ENCODE results near the gene CTRB2. TPM values are rescaled to one million over a fixed set of nuclear protein-coding genes. Genes with fewer than 3 reads are reported as not detected.
"Not testable (repeated sequence)": the region's sequence is repeated elsewhere in the genome, so short reads cannot be mapped to it uniquely, and the experiment has no call there.

The CTRB2 gene
- total RNA-seq, 1 experiment from 2014 or later = not detected

GRCh38 chr16:75228143-75228976, 21.4 kb upstream of the CTRB2 start:
- DNase-seq (ENCODE audit: extremely low read depth, low read depth) = no peak

GRCh38 chr16:75227361-75228142, 20.6 kb upstream of the CTRB2 start:
- DNase-seq (ENCODE audit: extremely low read depth, low read depth) = no peak

GRCh38 chr16:75226550-75227360, 19.8 kb upstream of the CTRB2 start:
- no peak for DNase-seq (ENCODE audit: extremely low read depth, low read depth)

- no peak for DNase-seq (ENCODE audit: extremely low read depth, low read depth)
These were observed 18.9 kb upstream of the CTRB2 start for GRCh38 chr16:75225678-75226515.

GRCh38 chr16:75225092-75225491, 18.1 kb upstream of the CTRB2 start:
- no peak for DNase-seq (ENCODE audit: extremely low read depth, low read depth)

- no peak for DNase-seq (ENCODE audit: extremely low read depth, low read depth)
These were observed 17.5 kb upstream of the CTRB2 start for GRCh38 chr16:75224306-75225082.

- DNase-seq (ENCODE audit: extremely low read depth, low read depth) = not testable (repeated sequence)
These were observed 16.2 kb upstream of the CTRB2 start for GRCh38 chr16:75223129-75223528.

- DNase-seq (ENCODE audit: extremely low read depth, low read depth) = no peak
These were observed 15.4 kb upstream of the CTRB2 start for GRCh38 chr16:75222271-75222783.

GRCh38 chr16:75219838-75220237, 12.9 kb upstream of the CTRB2 start:
- no peak for DNase-seq (ENCODE audit: extremely low read depth, low read depth)

GRCh38 chr16:75219088-75219487, 12.1 kb upstream of the CTRB2 start:
- no peak for DNase-seq (ENCODE audit: extremely low read depth, low read depth)

- DNase-seq (ENCODE audit: extremely low read depth, low read depth) = no peak
These were observed 11.5 kb upstream of the CTRB2 start, which contains the start of gene CTRB1 for GRCh38 chr16:75218256-75219076. CTRB1 (plus strand) TSS chr16:75218988; CDS start chr16:75219008, 20 bp downstream.

GRCh38 chr16:75217389-75217851, 10.5 kb upstream of the CTRB2 start:
- DNase-seq (ENCODE audit: extremely low read depth, low read depth) = no peak

- no peak for DNase-seq (ENCODE audit: extremely low read depth, low read depth)
These were observed 9.6 kb upstream of the CTRB2 start for GRCh38 chr16:75216576-75216975.

GRCh38 chr16:75216127-75216526, 9.2 kb upstream of the CTRB2 start:
- no peak for DNase-seq (ENCODE audit: extremely low read depth, low read depth)

- not testable (repeated sequence) for DNase-seq (ENCODE audit: extremely low read depth, low read depth)
These were observed 4.3 kb upstream of the CTRB2 start for GRCh38 chr16:75211286-75211685.

GRCh38 chr16:75209944-75210343, 3.0 kb upstream of the CTRB2 start:
- DNase-seq (ENCODE audit: extremely low read depth, low read depth) = no peak

- not testable (repeated sequence) for DNase-seq (ENCODE audit: extremely low read depth, low read depth)
These were observed 2.6 kb upstream of the CTRB2 start for GRCh38 chr16:75209514-75209913.

Measured in NCI-H460 (cell line).